Kidney tubule cell (primary cell): Measurements from ENCODE around the gene IRX1.

ENCODE experiments used
- DNase-seq: peaks from one replicate; pipeline ENCODE4 v3.0.0-alpha.2; 2018; ENCODE audit warnings: low spot score

The IRX1 gene

DNA sequence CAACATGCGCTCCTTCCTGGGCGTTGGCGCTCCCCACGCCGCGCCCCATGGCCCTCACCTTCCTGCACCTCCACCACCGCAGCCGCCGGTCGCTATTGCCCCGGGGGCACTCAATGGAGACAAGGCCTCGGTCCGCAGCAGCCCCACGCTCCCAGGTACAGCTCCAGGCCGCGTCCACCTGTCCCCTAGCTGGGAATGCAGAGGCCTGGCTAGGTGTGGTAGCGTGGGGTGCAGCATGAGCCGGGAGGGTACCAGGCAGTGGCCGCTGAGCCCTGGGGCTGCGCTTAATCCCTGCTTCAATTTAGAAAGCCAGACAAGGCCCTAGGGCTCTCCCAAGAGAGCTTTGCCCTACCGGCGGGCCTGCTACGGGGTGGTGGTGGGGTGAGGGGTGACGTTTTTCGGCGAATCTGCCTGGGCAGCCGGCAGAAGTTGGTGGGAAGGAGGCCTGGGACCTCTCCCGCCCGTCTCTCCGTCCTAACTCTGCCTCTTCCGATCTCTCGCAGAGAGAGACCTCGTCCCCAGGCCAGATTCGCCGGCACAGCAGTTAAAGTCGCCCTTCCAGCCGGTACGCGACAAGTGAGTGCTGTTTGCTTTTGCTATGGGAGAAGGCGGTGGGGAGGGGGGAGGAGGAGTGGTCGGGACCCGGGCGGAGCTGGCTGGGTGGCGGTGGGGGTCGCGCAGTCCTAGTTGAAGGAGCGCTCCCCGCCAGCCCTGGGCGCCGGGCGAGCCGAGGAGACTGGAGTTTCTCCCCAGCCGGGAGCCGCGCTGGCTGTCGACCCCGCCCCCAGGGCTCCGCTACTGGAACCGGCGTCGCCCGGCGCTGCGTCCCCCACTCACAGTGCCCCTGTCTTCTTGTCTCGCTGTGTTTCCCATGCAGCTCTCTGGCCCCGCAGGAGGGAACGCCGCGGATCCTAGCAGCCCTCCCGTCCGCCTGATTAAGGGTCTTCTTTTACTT lies 4.8 kb downstream of the IRX1 start:
- peak; percentile 28 for DNase-seq

DNA sequence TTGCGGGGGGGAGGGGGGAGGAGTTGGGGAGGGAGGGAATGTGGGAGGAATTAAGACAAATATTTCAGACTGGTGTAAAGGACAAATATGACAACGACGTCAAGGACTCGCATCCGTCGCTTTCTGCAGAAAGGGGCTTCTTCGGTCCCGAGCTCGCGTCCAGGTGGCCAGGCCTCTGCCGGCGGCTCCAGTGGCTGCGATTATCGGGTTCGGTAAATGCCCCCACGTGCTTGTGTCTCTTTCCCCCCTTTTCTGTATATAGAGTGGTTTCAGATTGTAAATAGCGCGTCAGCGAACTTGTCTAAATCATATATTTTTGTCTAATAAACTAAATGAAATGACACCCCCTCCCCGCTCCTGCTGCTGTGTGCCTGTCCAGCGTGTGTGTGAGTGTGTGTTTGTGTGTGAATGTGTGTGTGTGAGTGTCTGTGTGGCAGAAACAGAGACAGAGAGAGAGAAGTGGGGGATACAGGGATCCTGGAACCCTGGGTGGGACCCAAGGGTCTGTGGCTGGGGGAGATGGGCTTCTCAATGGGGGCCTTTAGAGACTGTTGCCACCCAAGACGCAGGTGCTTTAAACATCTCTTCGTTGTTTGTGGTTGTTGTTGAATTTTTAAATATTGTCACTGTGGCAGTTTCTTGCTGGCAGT lies 5.6 kb downstream of the IRX1 start:
- peak; percentile 18 for DNase-seq

GRCh38 chr5:3601911-3602782 lies 6.5 kb downstream of the IRX1 start:
- DNase-seq, result peak; percentile 18

GRCh38 chr5:3602785-3603502 lies 7.3 kb downstream of the IRX1 start:
- peak; percentile 47 for DNase-seq

- peak; percentile 47 for DNase-seq
Observed at GRCh38 chr5:3604501-3604900, 8.9 kb downstream of the IRX1 start.

- no peak for DNase-seq
Observed at GRCh38 chr5:3605298-3606010, 9.8 kb downstream of the IRX1 start.

GRCh38 chr5:3606121-3606831 lies 10.6 kb downstream of the IRX1 start:
- DNase-seq, result peak; percentile 15

GRCh38 chr5:3607541-3608181 lies 12.0 kb downstream of the IRX1 start:
- DNase-seq, result no peak

DNA sequence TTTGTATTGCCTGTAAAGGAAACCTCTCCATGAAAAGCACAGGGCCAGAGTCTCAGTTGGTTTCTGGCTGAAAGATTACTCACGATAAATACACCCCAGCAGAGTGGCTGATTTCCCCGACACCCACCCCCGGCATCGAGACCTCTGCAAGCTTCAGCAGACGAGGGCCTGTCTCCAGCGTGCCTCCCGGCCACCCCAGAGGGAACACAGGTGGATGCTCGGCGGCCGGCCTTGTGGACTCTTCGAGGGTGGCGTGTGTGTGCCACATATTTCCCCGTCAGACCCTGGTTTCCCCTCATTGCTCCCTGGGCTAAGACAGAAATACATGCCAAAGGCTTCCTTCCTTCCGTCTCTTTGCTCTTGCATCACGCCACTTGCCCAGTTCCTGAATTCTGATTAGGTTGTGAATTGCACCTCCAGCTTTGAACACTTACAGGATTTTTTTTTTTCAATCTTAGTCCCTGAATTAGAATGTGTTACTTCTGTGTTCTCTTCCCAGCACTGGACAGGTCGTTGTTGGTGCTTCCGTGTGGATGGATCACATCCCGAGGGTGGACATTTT lies 13.6 kb downstream of the IRX1 start:
- no peak for DNase-seq

DNA sequence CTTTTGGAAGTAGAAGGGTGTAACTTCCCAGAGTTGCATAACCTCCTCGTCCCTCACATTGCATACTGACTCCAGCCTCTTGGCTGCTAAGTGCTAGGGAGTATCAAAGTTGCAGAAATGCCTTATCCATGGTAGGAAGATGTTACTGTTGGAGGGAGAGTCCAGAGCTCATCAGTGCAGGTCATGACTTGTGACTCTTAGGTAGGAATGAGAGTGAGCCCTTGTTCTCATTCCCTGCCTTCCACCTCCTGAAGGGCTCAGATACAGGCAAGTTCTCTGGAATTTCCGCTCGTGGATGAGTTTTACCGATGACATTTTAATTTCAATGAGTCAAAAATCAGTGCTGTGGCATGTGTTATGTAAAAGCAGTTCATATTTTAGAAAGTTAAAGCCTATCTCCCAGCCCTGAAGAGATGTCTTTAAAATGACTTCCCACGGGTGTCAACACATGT lies 17.0 kb downstream of the IRX1 start:
- DNase-seq, result no peak

GRCh38 chr5:3613726-3614125 lies 18.1 kb downstream of the IRX1 start:
- no peak for DNase-seq

DNA sequence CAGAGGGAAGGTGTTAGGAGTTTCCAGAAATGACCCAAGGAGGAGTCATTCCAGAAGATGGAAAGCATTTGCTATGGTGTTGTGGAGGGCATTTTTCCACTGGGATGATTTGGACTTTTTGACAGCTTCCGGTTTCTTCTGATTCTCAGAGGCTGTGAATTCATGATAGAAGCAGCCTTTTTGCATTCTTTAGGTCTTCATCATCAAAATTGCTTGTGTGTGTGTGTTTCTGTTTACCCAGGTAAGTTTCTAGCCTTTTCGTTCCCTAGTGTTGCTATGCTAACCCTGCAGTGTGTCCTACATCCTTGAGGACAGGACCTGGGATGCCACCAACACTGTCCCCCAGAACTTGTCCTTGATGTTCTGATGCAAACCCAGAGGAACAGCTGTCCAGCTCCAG lies 19.6 kb downstream of the IRX1 start:
- peak; percentile 45 for DNase-seq

- DNase-seq, result no peak
Observed at GRCh38 chr5:3615829-3616228, 20.2 kb downstream of the IRX1 start.

DNA sequence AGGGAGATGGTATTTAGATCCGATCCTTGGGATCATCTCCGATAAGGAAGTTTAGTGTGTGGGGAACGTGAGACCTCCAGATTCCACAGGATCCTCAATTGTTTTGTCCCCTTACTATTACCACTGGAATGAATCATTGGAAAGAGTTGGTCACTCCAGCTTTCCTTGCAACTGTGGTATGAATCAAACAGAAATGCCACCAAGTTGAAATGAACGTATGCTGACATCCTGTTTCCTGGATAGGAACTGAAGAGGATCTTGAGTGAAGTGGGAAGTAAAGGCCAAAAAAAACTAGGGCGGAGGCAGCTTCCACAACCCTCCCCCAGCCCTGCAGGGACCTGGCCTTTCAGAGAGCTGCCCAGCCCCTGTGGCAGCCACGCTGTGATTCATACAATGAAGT lies 23.9 kb downstream of the IRX1 start:
- no peak for DNase-seq

DNA sequence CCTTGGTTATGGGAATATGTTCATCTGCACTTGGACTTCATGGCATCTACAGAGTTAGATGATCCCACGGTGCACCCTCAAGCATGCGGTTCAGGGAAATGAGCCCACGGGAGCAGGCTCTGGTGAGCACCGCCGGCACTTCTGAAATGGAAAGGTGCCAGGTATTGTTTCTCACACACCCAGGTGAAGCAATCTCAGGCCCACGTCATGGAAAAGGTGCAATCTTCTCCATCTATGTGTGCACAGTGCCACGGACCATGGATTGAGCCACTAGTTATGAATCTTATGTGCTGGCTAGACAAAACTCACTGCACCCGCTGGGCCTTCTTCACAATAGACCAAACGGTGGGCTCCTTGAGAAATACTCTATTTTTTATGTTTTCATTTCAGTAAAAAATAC lies 27.3 kb downstream of the IRX1 start:
- DNase-seq, result no peak

DNA sequence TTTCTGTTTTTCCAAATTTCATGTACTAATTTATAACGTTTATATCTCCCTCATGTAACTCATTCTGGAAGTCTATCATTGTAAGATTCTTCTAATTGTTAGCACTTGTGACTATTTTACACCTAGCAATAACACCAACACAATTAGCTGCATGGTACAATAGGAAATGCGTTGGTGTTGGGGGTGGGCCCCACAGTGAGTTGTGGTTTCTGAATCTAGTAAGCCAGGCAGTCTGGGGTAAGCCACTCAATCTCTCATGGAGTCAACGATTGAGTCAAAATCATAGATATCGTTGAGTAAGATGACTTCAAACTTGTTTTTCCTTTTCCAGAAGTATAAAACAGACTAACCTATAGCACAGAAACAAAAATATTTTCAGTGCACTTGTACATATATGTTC lies 30.0 kb downstream of the IRX1 start:
- no peak for DNase-seq

- DNase-seq, result no peak
Observed at GRCh38 chr5:3634061-3634460, 38.4 kb downstream of the IRX1 start.

DNA sequence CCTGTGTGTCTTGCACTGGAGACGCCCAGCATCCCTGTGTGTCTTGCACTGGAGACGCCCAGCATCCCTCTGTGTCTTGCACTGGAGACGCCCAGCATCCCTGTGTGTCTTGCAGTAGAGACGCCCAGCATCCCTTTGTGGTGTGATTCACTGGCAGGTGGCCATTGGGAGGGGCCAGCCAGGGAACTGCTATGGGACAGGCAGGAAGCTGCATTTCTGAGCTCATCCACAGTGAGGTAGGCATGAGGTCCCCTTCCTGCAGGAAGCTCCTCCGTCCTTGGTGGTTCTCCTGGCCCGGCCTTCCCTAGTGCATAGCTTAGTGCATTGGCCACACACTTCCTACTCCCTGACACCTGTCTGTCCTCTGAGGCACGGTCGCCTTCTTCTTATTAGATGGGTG lies 43.5 kb downstream of the IRX1 start:
- DNase-seq, result no peak

GRCh38 chr5:3642231-3642630 lies 46.6 kb downstream of the IRX1 start:
- DNase-seq, result no peak

- DNase-seq, result no peak
Observed at GRCh38 chr5:3650320-3650719, 54.7 kb downstream of the IRX1 start.
